HEK293 (cell line): ENCODE data around the gene LRCH1.

ENCODE experiments used
- KLF7 ChIP-seq: fragments of 450-650 bp; formaldehyde crosslinking; IDR thresholded peaks from 2 replicates; pipeline ENCODE4 v1.5.1; 2016; ENCODE audit warnings: missing biosample characterization, missing genetic modification characterization, borderline replicate concordance
- TCF7L2 ChIP-seq: IDR thresholded peaks from 2 replicates; pipeline ENCODE4 v1.6.1; 2011; ENCODE audit warnings: low read depth, mild to moderate bottlenecking, inconsistent platforms, low read length, moderate library complexity, borderline replicate concordance
- YY1 ChIP-seq: fragments of 450-650 bp; formaldehyde crosslinking; IDR thresholded peaks from 2 replicates; pipeline ENCODE4 v1.5.1; 2018; ENCODE audit warnings: missing biosample characterization, missing genetic modification characterization
- ZNF560 ChIP-seq: fragments of 450-650 bp; formaldehyde crosslinking; IDR thresholded peaks from 2 replicates; pipeline ENCODE4 v1.5.1; 2017; ENCODE audit warnings: missing biosample characterization, missing genetic modification characterization, borderline replicate concordance
- ZNF701 ChIP-seq: fragments of 450-650 bp; formaldehyde crosslinking; IDR thresholded peaks from 2 replicates; pipeline ENCODE4 v1.5.1; 2016; ENCODE audit warnings: missing biosample characterization, missing genetic modification characterization
- ZNF792 ChIP-seq: fragments of 450-650 bp; formaldehyde crosslinking; IDR thresholded peaks from 2 replicates; pipeline ENCODE4 v1.5.1; 2016; ENCODE audit warnings: missing biosample characterization, missing genetic modification characterization
- TF ChIP-seq, protein P1 (sequence below): fragments of 450-650 bp; IDR thresholded peaks from 2 replicates; pipeline ENCODE4 v1.5.1; 2018; ENCODE audit warnings: missing biosample characterization, missing genetic modification characterization

- TF ChIP-seq KLF7 (tag by site-specific recombination) (no peak), ZNF792 (tag by site-specific recombination) (no peak), ZNF560 (tag by site-specific recombination) (no peak), TCF7L2 (no peak), ZNF701 (tag by site-specific recombination) (no peak), YY1 (tag by site-specific recombination) (no peak)
- TF ChIP-seq, protein P1, sequence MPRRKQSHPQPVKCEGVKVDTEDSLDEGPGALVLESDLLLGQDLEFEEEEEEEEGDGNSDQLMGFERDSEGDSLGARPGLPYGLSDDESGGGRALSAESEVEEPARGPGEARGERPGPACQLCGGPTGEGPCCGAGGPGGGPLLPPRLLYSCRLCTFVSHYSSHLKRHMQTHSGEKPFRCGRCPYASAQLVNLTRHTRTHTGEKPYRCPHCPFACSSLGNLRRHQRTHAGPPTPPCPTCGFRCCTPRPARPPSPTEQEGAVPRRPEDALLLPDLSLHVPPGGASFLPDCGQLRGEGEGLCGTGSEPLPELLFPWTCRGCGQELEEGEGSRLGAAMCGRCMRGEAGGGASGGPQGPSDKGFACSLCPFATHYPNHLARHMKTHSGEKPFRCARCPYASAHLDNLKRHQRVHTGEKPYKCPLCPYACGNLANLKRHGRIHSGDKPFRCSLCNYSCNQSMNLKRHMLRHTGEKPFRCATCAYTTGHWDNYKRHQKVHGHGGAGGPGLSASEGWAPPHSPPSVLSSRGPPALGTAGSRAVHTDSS (tag by site-specific recombination): no peak
Observed at GRCh38 chr13:46721054-46721453, 168.1 kb downstream of the LRCH1 start.
